SKM-1 treated with dmso at 0.1 percent for 144 hours (cell line): ENCODE results near the gene FAM47C.
"Not testable (repeated sequence)": the region's sequence is repeated elsewhere in the genome, so short reads cannot be mapped to it uniquely, and the experiment has no call there.

Experiments used
- DNase-seq: peaks from one replicate; lab custom pipeline; 2025; ENCODE audit not compliant: unreplicated experiment; lab: John Stamatoyannopoulos, UW

Gene FAM47C

GRCh38 chrX:37008182-37008581 lies at the start of gene FAM47C:
Gene FAM47C (plus strand): TSS chrX:37008366. CDS start chrX:37008411, 45 bp downstream.
- DNase-seq: not testable (repeated sequence)

GRCh38 chrX:36961590-36961989 lies 46.6 kb upstream of the FAM47C start:
- DNase-seq: no peak

- no peak for DNase-seq
Observed at GRCh38 chrX:36963069-36963808, 44.9 kb upstream of the FAM47C start.

GRCh38 chrX:36963852-36964251 lies 44.3 kb upstream of the FAM47C start:
- no peak for DNase-seq

GRCh38 chrX:36973575-36973974 lies 34.6 kb upstream of the FAM47C start:
- no peak for DNase-seq

- no peak for DNase-seq
Observed at GRCh38 chrX:36974911-36975310, 33.3 kb upstream of the FAM47C start.

- DNase-seq: no peak
Observed at GRCh38 chrX:36978886-36979285, 29.3 kb upstream of the FAM47C start.

- DNase-seq: no peak
Observed at GRCh38 chrX:36983831-36984230, 24.3 kb upstream of the FAM47C start.

GRCh38 chrX:36985416-36986209 lies 22.6 kb upstream of the FAM47C start:
- DNase-seq: peak; percentile 6

- DNase-seq: no peak
Observed at GRCh38 chrX:36986231-36986630, 21.9 kb upstream of the FAM47C start.

GRCh38 chrX:36987212-36987611 lies 21.0 kb upstream of the FAM47C start:
- DNase-seq: not testable (repeated sequence)

GRCh38 chrX:37000140-37000539 lies 8.0 kb upstream of the FAM47C start:
- no peak for DNase-seq

GRCh38 chrX:37010496-37010895 lies 2.3 kb downstream of the FAM47C start:
- no peak for DNase-seq

GRCh38 chrX:37034260-37034659 lies 26.1 kb downstream of the FAM47C start:
- not testable (repeated sequence) for DNase-seq

GRCh38 chrX:37036674-37037220 lies 28.6 kb downstream of the FAM47C start:
- DNase-seq: not testable (repeated sequence)

- not testable (repeated sequence) for DNase-seq
Observed at GRCh38 chrX:37038814-37039213, 30.6 kb downstream of the FAM47C start.

- not testable (repeated sequence) for DNase-seq
Observed at GRCh38 chrX:37042956-37043885, 35.1 kb downstream of the FAM47C start.

- DNase-seq: no peak
Observed at GRCh38 chrX:37047776-37048175, 39.6 kb downstream of the FAM47C start.

- not testable (repeated sequence) for DNase-seq
Observed at GRCh38 chrX:37057572-37057971, 49.4 kb downstream of the FAM47C start.

- DNase-seq: peak; percentile 33
Observed at GRCh38 chrX:37060999-37061398, 52.8 kb downstream of the FAM47C start.
